Activated CD8-positive, alpha-beta memory T cell treated with anti-CD3 and anti-CD28 coated beads, Interleukin-2, amount 50 U/mL, for 24 hours (primary cell): ENCODE results near the gene CCDC88B.
"Not testable (repeated sequence)": the region's sequence is repeated elsewhere in the genome, so short reads cannot be mapped to it uniquely, and the experiment has no call there.

Experiments
- DNase-seq: peaks from one replicate; pipeline ENCODE4 v3.0.0-alpha.2; 2020; ENCODE audit errors: extremely low read depth

Gene CCDC88B

DNA sequence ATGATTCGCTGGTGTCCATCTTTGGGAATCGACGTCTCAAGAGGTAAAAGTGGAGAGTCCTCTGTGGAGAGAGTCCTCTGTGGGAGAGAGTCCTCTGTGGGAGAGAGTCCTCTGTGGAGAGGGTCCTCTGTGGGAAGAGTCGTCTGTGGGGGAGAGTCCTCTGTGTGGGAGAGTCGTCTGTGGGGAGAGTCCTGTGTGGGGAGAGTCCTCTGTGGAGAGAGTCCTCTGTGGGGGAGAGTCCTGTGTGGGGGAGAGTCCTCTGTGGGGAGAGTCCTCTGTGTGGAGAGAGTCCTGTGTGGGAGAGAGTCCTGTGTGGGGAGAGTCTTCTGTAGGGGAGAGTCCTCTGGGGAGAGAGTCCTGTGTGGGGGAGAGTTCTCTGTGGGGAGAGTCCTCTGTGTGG lies 19.0 kb upstream of the CCDC88B start:
- no peak for DNase-seq

DNA sequence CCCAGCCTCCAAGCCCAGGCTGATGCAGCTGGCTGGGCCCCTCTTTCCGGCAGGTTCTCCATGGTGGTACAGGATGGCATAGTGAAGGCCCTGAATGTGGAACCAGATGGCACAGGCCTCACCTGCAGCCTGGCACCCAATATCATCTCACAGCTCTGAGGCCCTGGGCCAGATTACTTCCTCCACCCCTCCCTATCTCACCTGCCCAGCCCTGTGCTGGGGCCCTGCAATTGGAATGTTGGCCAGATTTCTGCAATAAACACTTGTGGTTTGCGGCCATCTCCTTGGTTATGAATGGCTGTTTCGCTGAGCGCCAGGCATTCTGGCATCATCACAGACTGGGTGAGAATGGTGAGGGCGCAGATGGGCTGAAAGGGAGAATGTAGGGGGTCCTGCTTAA lies 18.5 kb upstream of the CCDC88B start:
- DNase-seq = no peak

DNA sequence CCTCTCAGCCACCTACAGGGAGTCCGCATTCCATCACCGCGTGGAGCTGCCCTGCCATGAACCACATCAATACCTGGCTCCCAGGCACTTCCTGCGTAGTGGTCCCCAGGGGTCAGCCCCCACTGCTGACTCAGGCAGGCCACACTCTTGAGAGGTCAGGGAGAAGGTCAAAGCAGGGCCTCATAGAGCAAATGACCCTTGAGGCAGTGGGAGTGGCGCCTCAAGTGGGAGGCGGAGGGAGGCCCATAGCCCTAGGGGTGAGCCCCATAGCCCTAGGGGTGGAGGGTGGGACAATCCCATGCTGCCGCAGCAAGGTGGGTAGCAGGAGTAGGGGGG lies 17.1 kb upstream of the CCDC88B start:
- no peak for DNase-seq

DNA sequence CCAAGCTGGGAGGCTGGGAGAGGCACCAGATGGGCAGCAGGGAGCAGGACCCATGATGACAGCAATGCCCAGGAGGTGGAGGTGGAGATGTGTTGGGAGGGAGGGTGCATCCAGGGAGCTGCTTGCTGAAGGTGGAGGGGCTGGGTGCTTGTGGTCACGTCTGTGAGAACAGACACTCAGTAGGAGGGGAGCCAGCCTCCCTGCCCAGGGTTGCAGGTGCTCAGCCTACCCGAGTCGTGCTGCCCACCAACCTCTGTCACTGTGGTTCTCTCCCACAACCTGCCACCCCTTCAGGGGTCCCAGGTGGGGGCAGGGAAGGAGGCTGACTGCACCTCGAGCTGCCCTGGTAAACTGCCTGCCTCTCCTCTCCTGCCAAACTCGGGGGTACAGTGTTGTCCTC lies 16.6 kb upstream of the CCDC88B start:
- DNase-seq = no peak

DNA sequence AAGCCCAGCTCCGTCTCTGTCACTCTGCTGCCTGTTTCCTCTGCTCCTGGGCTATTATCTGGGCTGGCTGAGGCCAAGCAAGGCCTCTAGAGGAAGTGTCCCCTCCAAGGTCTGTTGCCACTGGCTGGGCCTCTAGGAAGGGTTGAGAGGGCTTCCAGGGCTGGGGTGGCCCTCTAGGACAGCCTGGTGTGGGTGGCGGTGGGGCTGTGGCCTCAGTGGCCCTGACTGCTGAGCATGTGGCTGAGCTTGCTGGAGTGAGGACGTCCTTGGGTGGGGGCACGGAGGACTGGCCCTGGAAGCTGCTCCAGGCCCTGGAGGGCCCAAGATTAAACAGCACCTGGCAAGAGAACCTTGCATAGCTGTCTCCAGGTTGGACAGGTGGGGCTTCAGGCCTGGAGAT lies 16.0 kb upstream of the CCDC88B start:
- DNase-seq = not testable (repeated sequence)

DNA sequence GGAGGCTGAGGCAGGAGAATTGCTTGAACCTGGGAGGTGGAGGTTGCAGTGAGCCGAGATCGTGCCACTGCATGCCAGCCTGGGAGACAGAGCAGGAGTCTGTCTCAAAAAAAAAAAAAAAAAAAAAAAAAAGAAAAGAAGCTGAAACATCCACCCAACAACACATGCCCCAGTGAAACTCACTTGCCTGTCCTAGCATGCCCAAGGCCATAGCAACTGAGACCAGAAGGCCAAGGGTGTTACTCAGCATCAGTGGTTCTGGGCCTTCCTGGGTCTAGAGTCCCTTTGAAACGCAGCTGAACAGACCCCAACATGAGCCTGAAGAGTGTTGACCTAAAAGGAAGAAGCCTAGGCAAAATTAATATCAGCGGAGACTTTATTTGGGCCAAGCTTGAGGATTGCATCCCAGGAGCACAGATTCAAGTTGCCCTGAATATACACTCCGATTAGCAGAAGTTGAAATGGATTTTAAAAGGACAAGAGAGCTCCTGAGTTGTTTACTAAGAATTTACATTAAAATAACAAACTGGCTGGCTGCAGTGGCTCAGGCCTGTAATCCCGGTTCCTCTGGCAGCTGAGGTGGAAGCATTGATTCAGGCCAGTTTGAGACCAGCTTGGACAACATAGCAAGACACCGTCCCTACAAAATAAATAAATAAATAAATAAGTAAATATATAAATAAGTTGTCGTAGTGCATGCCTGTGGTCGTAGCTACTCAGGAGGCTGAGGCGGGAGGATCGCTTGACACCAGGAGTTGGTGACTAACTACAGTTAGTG lies 15.1 kb upstream of the CCDC88B start:
- no peak for DNase-seq

DNA sequence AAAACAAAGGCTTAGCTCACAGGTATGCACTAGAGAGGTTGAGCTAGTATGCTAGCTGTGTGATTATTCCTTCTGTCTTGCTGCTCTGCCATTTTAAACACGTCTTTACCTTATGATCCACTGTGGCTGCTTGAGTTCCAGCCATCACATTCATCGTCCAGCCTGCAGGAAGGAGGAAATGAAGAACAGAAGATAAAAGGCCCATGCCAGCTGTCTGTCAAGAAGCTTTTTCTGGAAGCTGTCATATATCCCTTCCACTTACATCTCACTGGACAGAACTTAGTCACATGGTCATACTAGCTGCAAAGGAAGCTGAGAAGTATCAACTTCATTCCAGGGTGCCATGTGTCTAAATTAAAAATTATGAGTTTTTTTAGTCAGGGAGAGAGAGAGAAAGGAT lies 12.6 kb upstream of the CCDC88B start:
- DNase-seq = no peak

DNA sequence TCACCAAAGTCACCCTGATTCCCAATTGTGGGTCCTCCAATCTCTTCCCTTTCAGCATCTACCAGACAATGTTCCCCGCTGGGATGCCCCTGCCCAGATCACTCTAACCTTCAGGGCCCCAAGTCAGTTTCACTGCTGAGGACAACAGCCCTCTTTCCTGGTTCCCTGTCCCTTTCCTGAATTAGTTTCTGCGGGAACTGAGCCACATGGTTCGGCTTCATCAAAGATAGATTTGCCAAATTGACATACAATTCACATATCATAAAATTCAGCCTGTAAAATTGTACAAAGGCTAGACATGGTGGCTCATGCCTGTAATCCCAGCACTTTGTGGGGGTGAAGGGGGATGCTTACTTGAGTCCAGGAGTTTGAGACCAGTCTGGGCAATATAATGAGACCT lies 12.0 kb upstream of the CCDC88B start:
- no peak for DNase-seq

DNA sequence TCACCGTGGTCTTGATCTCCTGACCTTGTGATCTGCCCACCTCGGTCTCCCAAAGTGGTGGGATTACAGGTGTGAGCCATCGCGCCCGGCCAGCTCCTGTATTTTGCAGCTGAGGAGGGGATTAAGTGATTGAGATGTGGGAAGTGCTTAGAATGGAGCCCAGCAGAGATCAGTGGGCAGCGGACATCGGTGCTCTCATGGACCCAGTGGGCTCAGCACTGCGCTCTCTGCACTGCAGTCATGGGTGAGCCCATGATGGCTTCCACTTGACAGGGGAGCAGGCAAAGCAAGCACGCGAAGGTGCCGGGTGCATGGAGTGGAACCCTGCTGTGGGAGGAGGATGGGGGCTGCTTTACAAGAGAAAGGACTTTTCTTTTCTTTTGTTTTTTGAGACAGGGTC lies 9.1 kb upstream of the CCDC88B start:
- no peak for DNase-seq

DNA sequence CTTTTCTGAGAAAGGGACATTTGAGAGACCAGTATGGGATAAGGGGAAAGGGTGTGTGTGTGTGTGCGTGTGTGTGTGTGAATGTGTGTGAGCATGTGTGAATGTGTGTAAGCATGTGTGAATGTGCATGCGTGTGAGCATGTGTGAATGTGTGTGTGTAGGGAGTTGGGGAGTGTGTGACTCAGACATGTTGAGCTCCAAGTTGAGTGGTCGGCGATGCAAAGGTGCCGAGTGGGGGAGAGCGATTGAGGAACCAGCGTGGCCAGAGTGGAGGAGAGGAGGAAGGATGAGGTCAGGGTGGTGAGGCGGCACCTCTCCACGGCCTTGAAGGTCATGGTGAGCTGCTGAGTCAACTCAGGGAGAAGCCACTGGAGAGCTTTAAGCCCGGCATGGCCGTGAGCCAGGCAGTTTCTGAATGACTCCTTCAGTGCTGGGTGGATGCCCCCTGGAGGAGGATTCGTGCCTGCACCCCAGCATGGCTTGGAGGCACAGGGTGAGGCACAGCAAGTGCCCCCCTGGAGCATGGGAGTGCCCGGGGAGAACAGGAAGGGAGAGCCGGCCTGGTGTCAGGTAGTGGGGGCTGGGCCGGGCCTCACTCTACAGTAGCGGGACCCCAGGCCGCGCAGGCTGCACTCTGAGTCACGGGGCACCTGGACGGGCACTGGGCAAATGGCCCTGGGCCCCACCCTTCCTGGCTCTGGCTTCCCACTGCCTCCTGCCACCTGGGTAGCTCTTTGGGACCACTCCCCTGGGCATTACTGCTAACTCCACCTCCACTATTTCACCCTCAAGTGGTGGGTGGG lies 8.2 kb upstream of the CCDC88B start:
- no peak for DNase-seq

DNA sequence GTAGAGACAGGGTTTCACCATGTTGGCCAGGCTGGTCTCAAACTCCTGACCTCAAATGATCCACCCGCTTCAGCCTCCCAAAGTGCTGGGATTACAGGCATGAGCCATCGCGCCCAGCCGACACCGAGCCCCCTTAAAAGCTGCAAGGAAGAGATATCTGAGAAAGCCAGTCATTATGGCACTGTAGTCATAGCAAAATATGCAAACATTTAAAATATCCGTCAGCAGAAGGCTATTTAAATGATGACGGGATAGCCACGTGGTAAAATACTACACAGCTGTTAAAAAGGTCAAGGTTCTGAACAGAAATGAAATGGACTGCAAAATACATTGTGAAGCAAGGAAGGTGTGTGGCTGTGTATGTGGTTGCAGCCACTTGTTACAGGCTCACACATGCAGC lies 6.4 kb upstream of the CCDC88B start:
- no peak for DNase-seq

DNA sequence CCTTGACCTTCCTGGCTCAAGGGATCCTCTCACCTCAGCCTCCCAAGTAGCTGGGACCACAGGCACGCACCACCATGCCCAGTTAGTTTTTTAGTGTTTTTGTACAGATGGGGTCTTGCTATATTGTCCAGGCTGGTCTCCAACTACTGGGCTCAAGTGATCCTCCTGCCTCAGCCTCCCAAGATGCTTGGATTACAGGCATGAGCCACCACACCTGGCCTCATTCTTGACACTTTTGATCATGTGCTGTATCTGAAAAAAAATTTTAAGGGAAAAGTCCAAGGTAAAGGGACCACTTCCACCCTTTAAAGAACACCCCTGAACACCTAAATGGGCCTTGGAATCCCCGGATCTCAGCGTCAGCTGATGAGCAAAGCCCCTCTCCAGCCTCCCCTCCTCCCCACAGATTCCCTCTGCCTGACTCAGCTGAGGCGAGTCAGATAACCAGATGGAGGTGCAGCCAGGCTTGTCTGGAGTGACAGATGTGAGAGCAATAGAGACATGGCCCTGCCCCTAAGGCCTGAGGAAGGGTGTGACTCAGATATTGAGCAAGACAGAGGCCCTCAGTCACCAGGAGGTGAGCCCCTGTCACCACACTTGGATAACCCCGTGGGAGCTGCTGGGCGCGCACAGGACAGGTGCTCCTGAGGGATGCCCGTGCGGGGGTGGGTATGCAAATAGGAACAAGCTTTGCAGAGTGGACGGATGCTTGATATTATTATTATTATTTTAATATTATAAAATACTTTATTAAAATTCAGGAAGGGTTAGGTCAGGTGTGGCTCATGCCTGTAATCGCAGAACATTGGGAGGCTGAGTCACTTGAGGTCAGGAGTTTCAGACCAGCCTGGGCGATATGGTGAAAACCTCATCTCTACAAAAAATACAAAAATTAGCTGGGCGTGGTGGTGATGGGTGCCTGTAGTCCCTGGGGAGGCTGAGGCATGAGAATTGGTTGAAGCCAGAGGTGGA lies 5.0 kb upstream of the CCDC88B start:
- DNase-seq = no peak

DNA sequence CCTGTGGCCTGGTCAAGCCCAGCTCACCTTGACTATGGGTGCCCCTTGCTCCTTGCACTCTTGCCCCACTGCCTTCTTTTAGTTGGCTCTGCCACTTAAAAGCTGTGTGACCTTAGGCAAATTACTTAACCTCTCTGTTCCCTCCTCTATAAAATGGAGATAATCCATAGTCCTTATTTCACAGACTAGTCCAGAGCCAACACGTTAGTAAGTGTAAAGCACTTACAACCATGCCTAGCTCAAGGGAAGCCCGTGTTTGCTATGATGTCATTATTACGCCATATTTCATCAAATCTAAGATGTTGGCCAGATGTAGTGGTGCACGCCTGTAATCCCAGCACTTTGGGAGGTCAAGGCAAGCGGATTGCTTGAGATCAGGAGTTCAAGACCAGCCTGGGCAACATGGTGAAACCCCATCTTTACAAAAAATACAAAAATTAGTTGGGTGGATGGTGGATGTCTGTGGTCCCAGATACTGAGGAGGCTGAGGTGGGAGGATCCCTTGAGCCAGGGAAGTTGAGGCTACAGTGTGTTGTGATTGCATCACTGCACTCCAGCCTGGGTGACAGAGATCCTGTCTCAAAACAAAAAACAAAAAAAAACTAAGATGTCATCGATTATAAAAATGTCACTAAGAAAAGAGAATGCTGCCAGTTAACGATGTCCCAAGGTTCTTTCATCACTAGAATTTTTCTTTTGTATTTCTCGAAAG lies 2.3 kb upstream of the CCDC88B start:
- no peak for DNase-seq

DNA sequence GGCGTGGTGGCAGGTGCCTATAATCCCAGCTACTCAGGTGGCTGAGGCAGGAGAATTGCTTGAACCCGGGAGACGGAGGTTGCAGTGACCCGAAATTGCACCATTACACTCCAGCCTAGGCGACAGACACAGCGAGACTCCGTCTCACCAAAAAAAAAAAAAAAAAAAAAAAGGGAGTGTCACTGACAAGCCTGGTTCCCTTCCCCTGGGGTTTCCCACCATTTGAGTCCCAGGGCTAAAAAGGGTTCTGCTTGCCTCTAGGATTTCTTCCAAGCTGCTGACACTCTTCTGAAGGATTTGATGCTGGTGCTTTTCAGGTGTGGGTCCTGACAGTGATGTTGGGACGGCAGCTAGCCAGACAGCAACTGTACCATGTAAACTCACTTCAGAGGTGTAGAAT lies 1.3 kb upstream of the CCDC88B start:
- no peak for DNase-seq

DNA sequence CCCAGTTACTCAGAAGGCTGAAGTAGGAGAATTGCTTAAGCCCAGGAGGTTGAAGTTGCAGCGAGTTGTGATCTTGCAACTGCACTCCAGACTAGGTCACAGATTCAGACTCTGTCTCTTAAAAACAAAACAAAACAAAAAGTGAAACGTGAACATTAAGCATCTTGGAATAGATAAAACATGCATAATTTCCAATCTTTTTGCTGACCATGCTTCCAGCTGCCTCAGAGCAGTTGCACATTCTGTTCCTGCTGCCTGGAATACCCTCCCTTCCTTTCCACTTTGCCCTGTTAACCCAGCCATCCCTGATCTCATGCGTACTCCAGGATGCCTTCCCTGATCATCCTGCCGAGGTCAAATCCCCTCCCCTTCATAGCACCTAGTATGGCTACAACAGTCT lies 718 bp upstream of the CCDC88B start:
- DNase-seq = no peak

DNA sequence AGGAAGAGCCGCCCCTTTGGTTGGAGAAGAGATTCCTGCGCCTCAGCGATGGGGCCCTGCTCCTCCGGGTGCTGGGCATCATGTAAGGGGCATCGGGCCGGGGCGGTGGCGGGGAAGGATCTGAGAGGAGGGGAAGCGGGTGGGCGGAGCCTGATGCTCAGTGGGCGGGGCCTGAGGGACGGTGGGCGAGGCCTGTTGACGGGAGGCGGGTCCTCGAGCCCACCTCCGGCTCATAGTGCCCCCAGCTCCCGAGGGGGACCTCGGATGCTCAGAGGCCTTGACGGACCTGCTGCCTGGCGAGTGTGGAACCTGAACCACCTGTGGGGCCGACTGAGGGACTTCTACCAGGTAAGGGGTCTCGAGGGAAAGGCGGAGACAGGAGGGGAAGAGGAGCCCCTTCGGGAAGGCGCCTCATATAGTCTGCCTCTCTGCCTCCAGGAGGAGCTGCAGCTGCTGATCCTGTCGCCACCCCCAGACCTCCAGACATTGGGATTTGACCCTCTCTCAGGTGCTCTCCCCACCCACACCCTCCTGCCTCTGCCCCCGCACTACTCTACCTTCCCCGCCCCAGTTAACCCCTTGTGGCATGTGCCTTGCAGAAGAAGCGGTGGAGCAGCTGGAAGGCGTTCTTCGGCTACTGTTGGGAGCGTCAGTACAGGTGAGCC lies 799 bp downstream of the CCDC88B start:
- DNase-seq = no peak

DNA sequence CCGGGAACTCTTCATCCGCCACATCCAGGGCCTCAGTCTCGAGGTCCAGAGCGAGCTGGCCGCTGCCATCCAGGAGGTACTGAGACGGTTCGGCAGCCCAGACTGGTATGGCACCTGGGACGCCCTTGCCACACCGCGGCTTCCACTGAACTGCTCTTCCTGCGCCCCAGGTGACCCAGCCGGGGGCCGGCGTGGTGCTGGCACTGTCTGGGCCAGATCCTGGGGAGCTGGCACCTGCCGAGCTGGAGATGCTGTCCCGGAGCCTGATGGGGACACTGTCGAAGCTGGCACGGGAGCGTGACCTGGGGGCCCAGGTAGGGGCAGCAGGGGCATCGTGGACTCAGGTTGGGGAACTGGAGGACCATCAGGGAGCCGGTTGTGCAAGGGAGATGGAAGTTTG lies 1.4 kb downstream of the CCDC88B start:
- no peak for DNase-seq

DNA sequence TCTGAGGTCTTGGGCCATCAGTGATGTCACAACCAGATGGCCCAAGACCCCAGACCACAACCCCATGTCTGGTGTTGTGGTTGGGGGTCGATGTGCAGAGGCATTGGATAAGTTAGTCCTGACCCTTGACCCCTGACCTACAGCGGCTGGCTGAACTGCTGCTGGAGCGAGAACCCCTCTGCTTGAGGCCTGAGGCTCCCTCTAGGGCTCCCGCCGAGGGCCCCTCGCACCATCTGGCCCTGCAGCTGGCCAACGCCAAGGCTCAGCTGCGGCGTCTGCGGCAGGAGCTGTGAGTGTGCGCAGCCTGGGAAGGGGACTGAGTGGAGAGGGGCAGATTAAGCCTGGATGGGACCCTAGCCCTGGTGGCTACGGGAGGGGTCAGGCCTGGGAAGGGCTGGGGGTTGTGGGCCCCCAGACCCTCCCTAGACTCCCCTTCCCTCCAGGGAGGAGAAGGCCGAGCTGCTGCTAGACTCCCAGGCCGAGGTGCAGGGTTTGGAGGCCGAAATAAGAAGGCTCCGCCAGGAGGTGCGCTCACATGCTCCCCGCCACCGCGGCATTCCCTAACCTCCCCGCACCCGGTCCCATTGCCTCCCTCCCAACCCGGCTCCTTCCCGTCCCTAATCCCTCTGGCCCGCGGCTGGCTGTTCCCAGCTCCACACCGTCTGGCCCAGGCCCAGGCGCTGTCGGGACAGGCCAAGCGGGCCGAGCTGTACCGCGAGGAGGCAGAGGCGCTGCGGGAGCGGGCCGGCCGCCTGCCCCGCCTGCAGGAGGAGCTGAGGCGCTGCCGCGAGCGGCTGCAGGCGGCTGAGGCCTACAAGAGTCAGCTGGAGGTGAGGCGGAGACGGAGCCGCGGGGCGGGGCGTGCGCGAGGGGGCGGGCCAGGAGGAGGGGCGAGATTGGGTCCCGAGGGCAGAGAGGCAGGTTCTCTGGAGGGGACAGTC lies 2.1 kb downstream of the CCDC88B start:
- peak; percentile 75 for DNase-seq

DNA sequence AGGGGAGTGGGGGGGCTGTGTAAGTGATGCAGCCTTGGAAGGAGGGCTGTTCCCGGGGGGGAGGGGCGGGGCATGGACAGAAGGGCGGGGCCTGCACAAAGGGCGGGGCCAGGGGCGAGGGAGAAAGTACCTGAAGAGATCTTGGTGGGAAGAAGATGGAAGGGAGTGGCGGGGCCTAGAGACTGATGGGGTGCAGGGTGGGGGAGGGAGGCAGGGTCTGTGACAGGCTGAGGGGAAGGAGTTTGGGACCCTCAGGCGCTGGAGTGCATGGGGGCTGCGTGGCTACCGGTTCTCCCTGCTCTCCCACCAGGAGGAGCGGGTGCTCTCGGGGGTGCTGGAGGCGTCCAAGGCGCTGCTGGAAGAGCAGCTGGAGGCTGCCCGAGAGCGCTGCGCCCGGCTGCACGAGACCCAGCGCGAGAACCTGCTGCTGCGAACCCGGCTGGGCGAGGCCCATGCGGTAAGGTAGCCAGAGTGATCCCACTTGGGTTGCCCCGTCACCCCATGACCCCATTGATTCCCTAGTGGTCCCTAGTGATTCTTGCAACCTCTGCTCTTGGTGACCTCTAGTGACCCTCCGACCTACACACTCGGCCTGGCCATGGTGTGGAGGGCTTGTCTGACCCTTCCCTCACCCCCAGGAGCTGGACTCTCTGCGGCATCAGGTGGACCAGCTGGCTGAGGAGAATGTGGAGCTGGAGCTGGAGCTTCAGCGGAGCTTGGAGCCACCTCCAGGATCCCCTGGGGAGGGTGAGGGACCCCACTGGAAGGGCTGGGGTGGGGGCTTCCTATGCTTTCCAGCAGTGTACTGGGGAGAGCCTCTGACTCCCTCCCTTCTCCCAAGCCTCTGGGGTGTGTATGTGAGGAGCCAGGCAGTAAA lies 3.1 kb downstream of the CCDC88B start:
- no peak for DNase-seq
